Endothelial cell of umbilical vein (primary cell): ENCODE data around the gene UBE2I. TPM values are rescaled to one million over a fixed set of nuclear protein-coding genes. Genes with fewer than 3 reads are reported as not detected.

Experiments
- BruUV-seq: library from RNA; stranded (reverse); fragments of 400-500 nt; replicated peaks from 2 replicates; lab custom pipeline; 2021; lab: Mats Ljungman, UMichigan
- CTCF ChIA-PET: fragments of 300-600, 350-600 bp; sonication (Branson Sonifier 250); formaldehyde crosslinking; loops from one replicate; lab custom pipeline; 2021; ENCODE audit warnings: antibody characterized with exemption, inconsistent platforms; lab: Charles Lee
- POLR2A ChIA-PET: fragments of 300-600, 350-600 bp; sonication (Branson Sonifier 250); formaldehyde crosslinking; loops from one replicate; lab custom pipeline; 2021; ENCODE audit warnings: antibody characterized with exemption, inconsistent platforms; lab: Charles Lee
- DNase-seq: peaks from one replicate; pipeline ENCODE4 v3.0.0-alpha.2; 2011; ENCODE audit warnings: low read depth, low spot score
- FAIRE-seq: peaks from 2 replicates; lab custom pipeline; 2011; peaks lifted over from hg19 to GRCh38; lab: Jason Lieb, UNC
- H2AFZ ChIP-seq: 2 replicates; pipeline ENCODE4 v1.6.0; 2012; ENCODE audit warnings: low read depth, low read length, control low read depth, inconsistent platforms
- H3K27ac ChIP-seq: 2 replicates; pipeline ENCODE4 v1.5.1; 2011; ENCODE audit warnings: low read depth, mild to moderate bottlenecking, control low read depth, low read length, moderate library complexity; ENCODE audit not compliant: insufficient read depth
- H3K27me3 ChIP-seq, 2 experiments: 2 replicates each; pipeline versions ENCODE4 v1.6.0 to v1.6.1; 2011; ENCODE audit warnings: low read length in 2 of 2, mixed read lengths in 1 of 2; ENCODE audit not compliant: control insufficient read depth in 2 of 2, insufficient read depth in 2 of 2
- H3K36me3 ChIP-seq, 2 experiments: 2 replicates in 1 of 2; 3 replicates in 1 of 2; pipeline ENCODE4 v1.5.1; 2011; ENCODE audit warnings: low read length in 2 of 2, mild to moderate bottlenecking in 1 of 2, moderate library complexity in 1 of 2; ENCODE audit not compliant: control insufficient read depth in 2 of 2, insufficient read depth in 2 of 2; ENCODE audit errors: extremely low read depth in 1 of 2
- H3K4me1 ChIP-seq: 3 replicates; pipeline ENCODE4 v1.5.1; 2011; ENCODE audit warnings: mild to moderate bottlenecking, low read length; ENCODE audit not compliant: control insufficient read depth, insufficient read depth; ENCODE audit errors: extremely low read depth
- H3K4me2 ChIP-seq: 2 replicates; pipeline ENCODE4 v1.6.1; 2011; ENCODE audit warnings: low read length, control low read depth, mixed read lengths; ENCODE audit not compliant: insufficient read depth
- H3K4me3 ChIP-seq, 3 experiments: fragments of 200-600 bp in 1 of 3; sonication (generic), shearing (Covaris generic) in 1 of 3; replicated peaks in 1 of 3; 2 replicates each; pipeline ENCODE4 v1.5.1; 2011 to 2016; ENCODE audit warnings: control low read depth in 3 of 3, low read length in 3 of 3, mild to moderate bottlenecking in 2 of 3, inconsistent platforms in 1 of 3, low read depth in 1 of 3, moderate library complexity in 1 of 3; ENCODE audit not compliant: insufficient read depth in 1 of 3
- H3K79me2 ChIP-seq: 2 replicates; pipeline ENCODE4 v1.6.0; 2012; ENCODE audit warnings: low read length, inconsistent platforms; ENCODE audit not compliant: control insufficient read depth, insufficient read depth
- H3K9ac ChIP-seq: replicated peaks from 2 replicates; pipeline ENCODE3; 2011; ENCODE audit warnings: low read length, control low read depth; ENCODE audit not compliant: insufficient read depth; ENCODE audit errors: extremely low read depth
- H3K9me1 ChIP-seq: replicated peaks from 3 replicates; pipeline ENCODE4 v1.6.0; 2011; ENCODE audit warnings: mild to moderate bottlenecking, low read length; ENCODE audit not compliant: control insufficient read depth, insufficient read depth; ENCODE audit errors: extremely low read depth
- H3K9me3 ChIP-seq: replicated peaks from 2 replicates; pipeline ENCODE4 v1.5.1; 2012; ENCODE audit warnings: low read length, inconsistent platforms; ENCODE audit not compliant: control insufficient read depth, insufficient read depth
- H4K20me1 ChIP-seq: replicated peaks from 2 replicates; pipeline ENCODE3; 2011; ENCODE audit warnings: mild to moderate bottlenecking, low read length; ENCODE audit not compliant: control insufficient read depth, insufficient read depth; ENCODE audit errors: extremely low read depth
- CTCF ChIP-seq, 2 donors: IDR thresholded peaks; 1 replicate in 1 of 2; 2 replicates in 1 of 2; pipeline ENCODE4 v1.5.1; 2011; ENCODE audit warnings: low read length in 2 of 2, mild to moderate bottlenecking in 2 of 2, moderate library complexity in 2 of 2, control low read depth in 1 of 2, inconsistent platforms in 1 of 2, low read depth in 1 of 2; ENCODE audit not compliant: insufficient read depth in 1 of 2; ENCODE audit errors: extremely low read depth in 1 of 2
- EZH2 ChIP-seq: IDR thresholded peaks from 2 replicates; pipeline ENCODE4 v1.6.1; 2012; ENCODE audit warnings: borderline replicate concordance, low read depth, mild to moderate bottlenecking, moderate library complexity, low read length, inconsistent platforms; ENCODE audit not compliant: severe bottlenecking
- FOS ChIP-seq: IDR thresholded peaks from 2 replicates; pipeline ENCODE4 v1.6.1; 2011; ENCODE audit warnings: mild to moderate bottlenecking, low read length, moderate library complexity, borderline replicate concordance; ENCODE audit not compliant: insufficient read depth
- GATA2 ChIP-seq: IDR thresholded peaks from 2 replicates; pipeline ENCODE4 v1.7.0; 2011; ENCODE audit warnings: low read depth, mild to moderate bottlenecking, moderate library complexity, mixed read lengths, low read length; ENCODE audit not compliant: insufficient read length, insufficient read depth
- JUN ChIP-seq: IDR thresholded peaks from 2 replicates; pipeline ENCODE4 v1.6.1; 2011; ENCODE audit warnings: borderline replicate concordance, low read depth; ENCODE audit not compliant: insufficient read length, insufficient read depth
- MAX ChIP-seq: IDR thresholded peaks from 2 replicates; pipeline ENCODE4 v1.6.1; 2011; ENCODE audit not compliant: insufficient read depth, insufficient read length
- MYC ChIP-seq: IDR thresholded peaks from one replicate; pipeline ENCODE4 v1.6.1; 2011; ENCODE audit warnings: mild to moderate bottlenecking, low read depth, low read length
- POLR2A ChIP-seq: IDR thresholded peaks from 2 replicates; pipeline ENCODE4 v1.6.1; 2012; ENCODE audit warnings: low read depth, mild to moderate bottlenecking, control low read depth, low read length
- POLR2AphosphoS5 ChIP-seq: IDR thresholded peaks from 2 replicates; pipeline ENCODE4 v1.6.1; 2012; ENCODE audit warnings: low read depth, mild to moderate bottlenecking, control low read depth, low read length, moderate library complexity; ENCODE audit not compliant: insufficient read depth
- dilution Hi-C: fragments of 300-500 bp; cut with MboI; formaldehyde crosslinking; loops from one replicate; pipeline ENCODE4 v1.15.0; 2019; ENCODE audit warnings: low sequenced_read_pairs; ENCODE audit not compliant: extremely low pct_ligation_motif_present
- intact Hi-C: fragments of 100-400 bp; cut with micrococcal nuclease; formaldehyde crosslinking; loops from one replicate; pipeline ENCODE4 v1.10.0; 2022
- polyA plus RNA-seq, 4 experiments: library from polyadenylated mRNA; depleted of rRNA in 3 of 4; stranded (reverse) in 3 of 4; unstranded in 1 of 4; fragments of >200 nt; gene quantifications; 2 replicates each; pipeline versions ENCODE4 v1.2.1 to v1.2.3, GENCODE V29; 2011 to 2012; ENCODE audit warnings: missing spikeins in 1 of 4
- total RNA-seq: library from RNA; stranded (reverse); gene quantifications from 2 replicates; pipeline ENCODE4 v1.2.3, GENCODE V29; 2021

UBE2I gene
- total and polyA plus RNA-seq, 2 donors (not counting 3 experiments of a cell fraction or from before 2014, with no cell fraction given), result 122 to 233 TPM

GRCh38 chr16:1318268-1318545 lies 8.8 kb downstream of the UBE2I start:
- TF ChIP-seq JUN (no peak), CTCF (IDR thresholded peaks at IDR 0.05; ENCODE audit: extremely low read depth in 1 of 2, insufficient read depth in 1 of 2, low read depth in 1 of 2, low read length in 2 of 2) (no peak), FOS (no peak), MYC (no peak), MAX (no peak), POLR2A (no peak), POLR2AphosphoS5 (no peak), EZH2 (no peak), GATA2 (no peak)
- dilution Hi-C loops (no loop called here), intact Hi-C loops (no loop called here)
- Histone ChIP-seq H3K4me1 (no peaks in the 10 kb centered on the region), H3K36me3 (peaks cover 20 to 70% of the 10 kb centered on the region in 2 experiments), H3K27me3 (no peaks in the 10 kb centered on the region), H3K9me1 (no peaks in the 10 kb centered on the region), H4K20me1 (no peaks in the 10 kb centered on the region), H3K4me3 (no peak overlapping the region), H3K27ac (no peak overlapping the region), H2AFZ (no peak overlapping the region), H3K9ac (no peak overlapping the region), H3K9me3 (no peaks in the 10 kb centered on the region), H3K79me2 (peaks cover 46% of the 10 kb centered on the region), H3K4me2 (no peak overlapping the region)
- no peak for FAIRE-seq
- ChIA-PET POLR2A (no interaction called here), CTCF (interaction anchor here (0.5 kb wide), 1 partner anchor 13 kb away, joined by 3 read pairs; no protein-coding TSS in a partner anchor)
- DNase-seq, result no peak
- BruUV-seq, result no TSS peak
